ENCODE data around the gene SPINK1.
"Not testable (repeated sequence)": the region's sequence is repeated elsewhere in the genome, so short reads cannot be mapped to it uniquely, and the experiment has no call there.

Gene SPINK1

GRCh38 chr5:147831465-147831864, at the start of gene SPINK1:
SPINK1 (minus strand) TSS chr5:147831671; CDS start chr5:147831577, 94 bp downstream.
- no peak for DNase-seq (ENCODE audit: low spot score)

GRCh38 chr5:147880487-147880886, 49.0 kb upstream of the SPINK1 start:
- DNase-seq (ENCODE audit: low spot score) = no peak

GRCh38 chr5:147879784-147880183, 48.3 kb upstream of the SPINK1 start:
- no peak for DNase-seq (ENCODE audit: low spot score)

- DNase-seq (ENCODE audit: low spot score) = no peak
Observed at GRCh38 chr5:147878066-147878759, 46.7 kb upstream of the SPINK1 start, which contains the start of gene SCGB3A2. SCGB3A2 (plus strand) TSS chr5:147878711; CDS start chr5:147878804, 93 bp downstream.

- no peak for DNase-seq (ENCODE audit: low spot score)
Observed at GRCh38 chr5:147876626-147877025, 45.2 kb upstream of the SPINK1 start.

GRCh38 chr5:147876141-147876540, 44.7 kb upstream of the SPINK1 start:
- DNase-seq (ENCODE audit: low spot score) = no peak

- DNase-seq (ENCODE audit: low spot score) = no peak
Observed at GRCh38 chr5:147874910-147875367, 43.5 kb upstream of the SPINK1 start.

- not testable (repeated sequence) for DNase-seq (ENCODE audit: low spot score)
Observed at GRCh38 chr5:147874118-147874875, 42.8 kb upstream of the SPINK1 start.

- not testable (repeated sequence) for DNase-seq (ENCODE audit: low spot score)
Observed at GRCh38 chr5:147872744-147873435, 41.4 kb upstream of the SPINK1 start.

GRCh38 chr5:147871980-147872549, 40.6 kb upstream of the SPINK1 start:
- not testable (repeated sequence) for DNase-seq (ENCODE audit: low spot score)

- DNase-seq (ENCODE audit: low spot score) = not testable (repeated sequence)
Observed at GRCh38 chr5:147869892-147870291, 38.4 kb upstream of the SPINK1 start.

GRCh38 chr5:147869112-147869511, 37.6 kb upstream of the SPINK1 start:
- DNase-seq (ENCODE audit: low spot score) = no peak

- no peak for DNase-seq (ENCODE audit: low spot score)
Observed at GRCh38 chr5:147863454-147864158, 32.1 kb upstream of the SPINK1 start.

GRCh38 chr5:147860641-147861025, 29.2 kb upstream of the SPINK1 start:
- no peak for DNase-seq (ENCODE audit: low spot score)

GRCh38 chr5:147859962-147860640, 28.6 kb upstream of the SPINK1 start:
- DNase-seq (ENCODE audit: low spot score) = no peak

- no peak for DNase-seq (ENCODE audit: low spot score)
Observed at GRCh38 chr5:147858565-147858964, 27.1 kb upstream of the SPINK1 start.

- peak; percentile 38 for DNase-seq (ENCODE audit: low spot score)
Observed at GRCh38 chr5:147857302-147858129, 26.0 kb upstream of the SPINK1 start.

GRCh38 chr5:147856801-147857200, 25.3 kb upstream of the SPINK1 start:
- DNase-seq (ENCODE audit: low spot score) = no peak

- DNase-seq (ENCODE audit: low spot score) = no peak
Observed at GRCh38 chr5:147855774-147856069, 24.3 kb upstream of the SPINK1 start.
